GM21619 (cell line): ENCODE measurements around the gene FLT3.
"Not testable (repeated sequence)": the region's sequence is repeated elsewhere in the genome, so short reads cannot be mapped to it uniquely, and the experiment has no call there.

Experiments
- ATAC-seq: cut with Tn5 transposase; IDR thresholded peaks from one replicate; pipeline ENCODE4 v1.9.1; 2021; ENCODE audit not compliant: unreplicated experiment

Gene FLT3

GRCh38 chr13:27975564-27976361, 124.6 kb downstream of the FLT3 start:
- no peak for ATAC-seq

GRCh38 chr13:27973961-27974662, 126.3 kb downstream of the FLT3 start:
- ATAC-seq = no peak

GRCh38 chr13:27973291-27973690, 127.1 kb downstream of the FLT3 start:
- no peak for ATAC-seq

- no peak for ATAC-seq
Measured at GRCh38 chr13:27972478-27972820, 127.9 kb downstream of the FLT3 start.

GRCh38 chr13:27971776-27972477, 128.4 kb downstream of the FLT3 start:
- ATAC-seq = no peak

- no peak for ATAC-seq
Measured at GRCh38 chr13:27971236-27971645, 129.1 kb downstream of the FLT3 start.

- no peak for ATAC-seq
Measured at GRCh38 chr13:27970382-27971235, 129.8 kb downstream of the FLT3 start.

GRCh38 chr13:27969866-27970229, 130.5 kb downstream of the FLT3 start:
- ATAC-seq = no peak

- ATAC-seq = no peak
Measured at GRCh38 chr13:27969082-27969865, 131.1 kb downstream of the FLT3 start, which contains the start of gene CDX2. Gene CDX2, minus strand, starts transcription at chr13:27969315. Its CDS starts 309 bp downstream, at chr13:27969006.

GRCh38 chr13:27968316-27969081, 131.9 kb downstream of the FLT3 start:
- ATAC-seq = no peak

- no peak for ATAC-seq
Measured at GRCh38 chr13:27967736-27968315, 132.6 kb downstream of the FLT3 start.

- ATAC-seq = no peak
Measured at GRCh38 chr13:27967203-27967735, 133.1 kb downstream of the FLT3 start.

- no peak for ATAC-seq
Measured at GRCh38 chr13:27966641-27967202, 133.7 kb downstream of the FLT3 start.

GRCh38 chr13:27965740-27966640, 134.4 kb downstream of the FLT3 start:
- ATAC-seq = no peak

- no peak for ATAC-seq
Measured at GRCh38 chr13:27965343-27965739, 135.0 kb downstream of the FLT3 start.

GRCh38 chr13:27964741-27965323, 135.5 kb downstream of the FLT3 start:
- no peak for ATAC-seq

GRCh38 chr13:27964206-27964605, 136.2 kb downstream of the FLT3 start:
- ATAC-seq = not testable (repeated sequence)
